ENCODE results near the gene GALNS. TPM values are rescaled to one million over a fixed set of nuclear protein-coding genes. Genes with fewer than 3 reads are reported as not detected.

Gene GALNS
- total and polyA plus RNA-seq, 12 donors = 12.6 to 63.1 (median 36.2) TPM

GRCh38 chr16:88834670-88835069 lies 22.1 kb downstream of the GALNS start:
- Histone ChIP-seq H3K27ac (peak overlapping the region in 1 of 5 donors; percentile 22), H3K9me3 (replicated peaks in 1 of 3) (no peaks in the 10 kb centered on the region), H3K4me3 (no peak overlapping the region), H3K36me3 (replicated peaks in 1 of 2) (peaks cover 0 to 11% of the 10 kb centered on the region in 2 donors), H3K4me1 (replicated peaks in 1 of 2) (no peaks in the 10 kb centered on the region), H3K27me3 (no peaks in the 10 kb centered on the region)
- no peak for TF ChIP-seq POLR2A (IDR thresholded peaks at IDR 0.05)
- no peak for TF ChIP-seq CTCF (IDR thresholded peaks at IDR 0.05)
- WGBS, 4 donors = 86 to 95% (median 90%) methylated on average over 9 to 13 of the region's 13 CpGs
- DNase-seq = no peak
- intact Hi-C loops (cut with DNase I) = no loop called here

DNA sequence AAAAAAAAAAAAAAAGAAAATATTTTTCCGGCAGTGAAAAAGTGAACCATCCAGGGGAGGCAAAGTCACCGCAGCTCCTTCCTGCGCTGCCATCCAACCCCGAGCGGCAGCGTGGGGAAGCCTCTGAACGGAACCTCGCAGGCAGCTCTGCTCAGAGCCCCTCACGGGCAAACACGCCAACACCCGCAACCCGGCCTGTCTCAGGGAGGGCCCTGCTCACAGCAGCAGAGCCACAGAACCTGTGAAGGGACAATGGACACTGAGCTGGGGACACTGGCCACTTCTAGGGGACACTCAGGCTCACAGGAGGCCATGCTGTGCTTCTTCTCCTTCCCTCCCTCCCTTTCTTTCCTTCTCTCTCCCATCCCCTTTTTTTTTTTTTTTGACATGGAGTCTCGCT lies 23.7 kb downstream of the GALNS start:
- Histone ChIP-seq H3K36me3 (replicated peaks in 1 of 2) (peaks cover 0 to 4% of the 10 kb centered on the region in 2 donors), H3K27ac (no peak overlapping the region), H3K27me3 (no peaks in the 10 kb centered on the region), H3K9me3 (replicated peaks in 1 of 3) (no peaks in the 10 kb centered on the region), H3K4me3 (no peak overlapping the region), H3K4me1 (replicated peaks in 1 of 2) (no peaks in the 10 kb centered on the region)
- intact Hi-C loops (cut with DNase I) = no loop called here
- TF ChIP-seq POLR2A (IDR thresholded peaks at IDR 0.05) = no peak
- no peak for TF ChIP-seq CTCF (IDR thresholded peaks at IDR 0.05)
- no peak for DNase-seq
- 91 to 97% (median 97%) methylated on average over 9 to 13 of the region's 13 CpGs for WGBS, 4 donors

- TF ChIP-seq POLR2A (IDR thresholded peaks at IDR 0.05) (no peak), CTCF (IDR thresholded peaks at IDR 0.05) (peak in 2 of 6 experiments; percentile 12 to 30)
- no peak overlapping the region for H3K4me3 ChIP-seq
- H3K27me3 ChIP-seq = no peaks in the 10 kb centered on the region
Observed at GRCh38 chr16:88831838-88832237, 24.9 kb downstream of the GALNS start.

DNA sequence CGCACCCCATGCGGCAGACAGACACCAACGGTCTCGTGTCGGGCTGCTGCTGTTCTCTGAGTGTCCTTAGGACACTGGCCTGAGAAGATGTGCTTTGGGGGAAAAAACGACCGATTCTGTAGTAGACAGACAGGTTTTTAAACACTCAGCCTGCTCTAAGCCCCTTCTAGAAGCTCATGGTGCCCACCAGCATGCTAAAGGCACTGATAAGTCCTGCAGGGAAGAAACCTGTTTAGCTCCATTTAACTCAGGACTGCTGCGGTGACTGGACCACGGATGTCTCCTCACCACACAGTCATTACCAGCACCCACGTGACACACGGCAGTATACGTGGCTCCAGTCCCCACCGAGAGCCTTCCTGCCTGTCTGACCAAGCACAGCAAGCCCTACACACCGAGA lies 26.0 kb downstream of the GALNS start:
- no peak overlapping the region for H3K4me3 ChIP-seq
- H3K36me3 ChIP-seq (replicated peaks in 1 of 2) = peaks cover 0 to 13% of the 10 kb centered on the region in 2 donors
- no peaks in the 10 kb centered on the region for H3K9me3 ChIP-seq (replicated peaks in 1 of 3)

More at GRCh38 chr16:88831838-88832237, 24.9 kb downstream of the GALNS start:
- peaks cover 0 to 9% of the 10 kb centered on the region in 2 donors for H3K36me3 ChIP-seq (replicated peaks in 1 of 2)
- DNase-seq = peak in 2 of 7 donors; percentile 51 to 67
- intact Hi-C loops (cut with DNase I) = no loop called here
- H3K9me3 ChIP-seq (replicated peaks in 1 of 3) = no peaks in the 10 kb centered on the region
- no peaks in the 10 kb centered on the region for H3K4me1 ChIP-seq (replicated peaks in 1 of 2)
- no peak overlapping the region for H3K27ac ChIP-seq
- WGBS, 4 donors = 60 to 70% (median 64%) methylated on average over 1 to 13 of the region's 13 CpGs

More for the DNA sequence above, 26.0 kb downstream of the GALNS start:
- intact Hi-C loops (cut with DNase I) = no loop called here
- no peak for TF ChIP-seq CTCF (IDR thresholded peaks at IDR 0.05)
- no peak for TF ChIP-seq POLR2A (IDR thresholded peaks at IDR 0.05)
- Histone ChIP-seq H3K4me1 (replicated peaks in 1 of 2) (no peaks in the 10 kb centered on the region), H3K27me3 (no peaks in the 10 kb centered on the region), H3K27ac (peak overlapping the region in 2 of 5 donors; percentile 20 to 49)
- WGBS, 4 donors = 88 to 95% (median 92%) methylated on average over 13 to 14 of the region's 14 CpGs
- no peak for DNase-seq

All from adrenal gland (tissue), 12 donors.